ENCODE results near the gene FREM3.

- no peak for TF ChIP-seq GATA3 (IDR thresholded peaks at IDR 0.05; ENCODE audit: low read depth, low read length)
- TF ChIP-seq GATA2 (IDR thresholded peaks at IDR 0.05; ENCODE audit: low read depth, low read length) = no peak
Measured at GRCh38 chr4:143658336-143658735, 42.1 kb downstream of the FREM3 start.

Data from SH-SY5Y (cell line).